ENCODE data around the gene LTV1.
"Not testable (repeated sequence)": the region's sequence is repeated elsewhere in the genome, so short reads cannot be mapped to it uniquely, and the experiment has no call there.

LTV1 gene, protein sequence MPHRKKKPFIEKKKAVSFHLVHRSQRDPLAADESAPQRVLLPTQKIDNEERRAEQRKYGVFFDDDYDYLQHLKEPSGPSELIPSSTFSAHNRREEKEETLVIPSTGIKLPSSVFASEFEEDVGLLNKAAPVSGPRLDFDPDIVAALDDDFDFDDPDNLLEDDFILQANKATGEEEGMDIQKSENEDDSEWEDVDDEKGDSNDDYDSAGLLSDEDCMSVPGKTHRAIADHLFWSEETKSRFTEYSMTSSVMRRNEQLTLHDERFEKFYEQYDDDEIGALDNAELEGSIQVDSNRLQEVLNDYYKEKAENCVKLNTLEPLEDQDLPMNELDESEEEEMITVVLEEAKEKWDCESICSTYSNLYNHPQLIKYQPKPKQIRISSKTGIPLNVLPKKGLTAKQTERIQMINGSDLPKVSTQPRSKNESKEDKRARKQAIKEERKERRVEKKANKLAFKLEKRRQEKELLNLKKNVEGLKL

DNA sequence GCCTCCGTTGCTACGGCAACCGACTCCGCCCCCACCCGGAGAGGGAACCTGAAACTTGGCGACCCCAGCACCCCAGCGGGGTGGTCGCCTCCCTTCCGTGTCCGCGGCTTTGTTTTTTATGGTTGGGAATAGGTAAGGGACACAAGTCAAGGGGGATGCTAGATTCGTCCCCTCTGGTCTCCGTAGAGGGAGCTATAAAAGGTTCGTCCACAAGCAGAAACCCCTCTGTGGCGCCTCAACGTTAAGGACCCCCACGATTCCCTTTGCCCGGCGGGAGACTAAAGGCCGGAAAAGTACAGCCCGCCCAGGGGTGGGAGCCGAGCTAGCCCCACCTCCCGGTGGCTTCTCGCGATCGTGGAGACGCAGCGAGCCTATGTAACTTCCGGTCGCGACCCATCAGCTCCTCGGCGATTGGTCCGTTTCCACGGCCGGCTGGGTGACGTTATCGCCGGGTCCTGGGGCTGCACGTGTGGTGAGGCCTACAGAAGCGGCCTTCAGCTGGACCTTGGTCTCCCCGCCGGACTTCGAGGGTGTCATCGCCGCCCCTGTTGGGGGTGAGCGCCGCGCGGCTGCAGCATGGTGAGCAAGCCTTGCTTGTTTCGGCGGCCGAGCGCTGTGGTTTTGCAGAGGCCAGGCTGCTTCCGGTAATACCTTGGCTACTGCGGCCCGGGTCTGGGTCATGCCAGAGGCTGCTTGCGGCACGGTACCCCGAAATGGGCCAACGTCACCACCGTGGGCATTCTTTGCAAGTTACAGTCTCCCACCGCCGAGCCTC, at the start of gene LTV1:
Gene LTV1 (plus strand): TSS at position 437 of the 775 bp plus-strand sequence. CDS start 140 bp downstream, at position 577.
- H3K27ac ChIP-seq, result peak within 1 kb of the TSS; percentile 93
- TF ChIP-seq, protein P1, sequence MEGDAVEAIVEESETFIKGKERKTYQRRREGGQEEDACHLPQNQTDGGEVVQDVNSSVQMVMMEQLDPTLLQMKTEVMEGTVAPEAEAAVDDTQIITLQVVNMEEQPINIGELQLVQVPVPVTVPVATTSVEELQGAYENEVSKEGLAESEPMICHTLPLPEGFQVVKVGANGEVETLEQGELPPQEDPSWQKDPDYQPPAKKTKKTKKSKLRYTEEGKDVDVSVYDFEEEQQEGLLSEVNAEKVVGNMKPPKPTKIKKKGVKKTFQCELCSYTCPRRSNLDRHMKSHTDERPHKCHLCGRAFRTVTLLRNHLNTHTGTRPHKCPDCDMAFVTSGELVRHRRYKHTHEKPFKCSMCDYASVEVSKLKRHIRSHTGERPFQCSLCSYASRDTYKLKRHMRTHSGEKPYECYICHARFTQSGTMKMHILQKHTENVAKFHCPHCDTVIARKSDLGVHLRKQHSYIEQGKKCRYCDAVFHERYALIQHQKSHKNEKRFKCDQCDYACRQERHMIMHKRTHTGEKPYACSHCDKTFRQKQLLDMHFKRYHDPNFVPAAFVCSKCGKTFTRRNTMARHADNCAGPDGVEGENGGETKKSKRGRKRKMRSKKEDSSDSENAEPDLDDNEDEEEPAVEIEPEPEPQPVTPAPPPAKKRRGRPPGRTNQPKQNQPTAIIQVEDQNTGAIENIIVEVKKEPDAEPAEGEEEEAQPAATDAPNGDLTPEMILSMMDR (IDR thresholded peaks at IDR 0.05; ENCODE audit: low read depth, low read length), result no peak

DNA sequence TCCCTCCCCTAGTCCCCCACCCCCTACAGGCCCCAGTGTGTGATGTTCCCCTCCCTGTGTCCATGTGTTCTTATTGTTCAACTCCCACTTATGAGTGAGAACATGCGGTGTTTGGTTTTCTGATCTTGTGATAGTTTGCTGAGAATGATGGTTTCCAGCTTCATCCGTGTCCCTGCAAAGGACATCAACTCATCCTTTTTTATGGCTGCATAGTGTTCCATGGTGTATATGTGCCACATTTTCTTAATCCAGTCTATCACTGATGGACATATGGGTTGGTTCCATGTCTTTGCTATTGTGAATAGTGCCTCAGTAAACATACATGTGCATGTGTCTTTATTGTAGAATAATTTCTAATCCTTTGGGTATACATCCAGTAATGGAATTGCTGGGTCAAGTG, 46.6 kb upstream of the LTV1 start:
- H3K9me3 ChIP-seq (ENCODE audit: severe bottlenecking); H3K27me3 ChIP-seq (ENCODE audit: insufficient read depth, low read depth, severe bottlenecking); H3K27ac ChIP-seq; H3K36me3 ChIP-seq; H3K4me3 ChIP-seq (ENCODE audit: low read depth, low read length); DNase-seq: not testable (repeated sequence)

More for the DNA sequence above, at the start of gene LTV1:
- Histone ChIP-seq H3K4me3 (ENCODE audit: low read depth, low read length) (peak within 1 kb of the TSS; percentile 60), H3K27me3 (ENCODE audit: insufficient read depth, low read depth, severe bottlenecking) (no peaks in the 10 kb centered on the region), H3K36me3 (peaks cover 40% of the 10 kb centered on the region), H3K9me3 (ENCODE audit: severe bottlenecking) (no peaks in the 10 kb centered on the region)
- DNase-seq, result peak; percentile 96

DNA sequence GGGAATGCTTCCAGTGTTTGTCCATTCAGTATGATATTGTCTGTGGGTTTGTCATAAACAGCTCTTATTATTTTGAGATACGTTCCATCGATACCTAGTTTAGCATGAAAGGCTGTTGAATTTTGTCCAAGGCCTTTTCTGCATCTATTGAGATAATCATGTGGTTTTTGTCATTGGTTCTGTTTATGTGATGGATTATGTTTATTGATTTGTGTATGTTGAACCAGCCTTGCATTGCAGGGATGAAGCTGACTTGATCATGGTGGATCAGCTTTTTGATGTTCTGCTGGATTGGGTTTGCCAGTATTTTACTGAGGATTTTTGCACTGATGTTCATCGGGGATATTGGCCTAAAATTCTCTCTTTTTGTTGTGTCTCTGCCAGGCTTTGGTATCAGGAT, 44.7 kb upstream of the LTV1 start:
- not testable (repeated sequence) for H3K27me3 ChIP-seq (ENCODE audit: insufficient read depth, low read depth, severe bottlenecking); H3K9me3 ChIP-seq (ENCODE audit: severe bottlenecking); DNase-seq; H3K36me3 ChIP-seq; H3K4me3 ChIP-seq (ENCODE audit: low read depth, low read length); H3K27ac ChIP-seq

DNA sequence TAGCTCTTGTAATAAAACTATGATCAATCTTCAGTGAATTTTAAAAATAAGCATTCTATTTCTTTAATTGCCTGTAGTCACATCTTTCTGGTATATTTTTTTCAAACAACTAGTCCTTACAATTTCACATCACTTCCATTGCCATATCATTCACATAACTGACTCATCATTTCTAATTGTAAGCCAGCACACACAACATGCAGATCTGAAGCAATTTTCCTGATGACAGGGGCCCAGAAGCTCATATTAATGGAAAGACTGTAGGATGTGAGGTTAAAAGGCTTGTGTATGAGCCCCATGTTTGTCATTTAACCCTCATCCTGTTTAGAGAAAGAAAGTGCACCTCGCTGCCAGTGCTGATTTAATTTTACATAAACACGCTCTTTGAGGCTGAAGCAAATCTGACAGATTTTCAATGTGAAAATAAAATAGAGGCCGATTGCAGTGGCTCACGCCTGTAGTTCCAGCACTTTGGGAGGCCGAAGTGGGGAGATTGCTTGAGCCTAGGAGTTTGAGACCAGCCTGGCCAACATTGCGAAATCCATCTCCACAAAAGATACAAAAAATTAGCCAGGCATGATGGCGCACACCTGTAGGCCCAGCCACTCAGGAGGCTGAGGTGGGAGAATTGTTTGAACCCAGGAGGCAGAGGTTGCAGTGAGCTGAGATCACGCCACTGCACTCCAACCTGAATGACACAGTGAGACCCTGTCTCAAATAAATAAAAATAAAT, 40.1 kb upstream of the LTV1 start:
- no peaks in the 10 kb centered on the region for H3K36me3 ChIP-seq
- no peak overlapping the region for H3K27ac ChIP-seq
- H3K27me3 ChIP-seq (ENCODE audit: insufficient read depth, low read depth, severe bottlenecking), result no peaks in the 10 kb centered on the region
- TF ChIP-seq, protein P1 (IDR thresholded peaks at IDR 0.05; ENCODE audit: low read depth, low read length), result no peak
- no peak for DNase-seq
- H3K4me3 ChIP-seq (ENCODE audit: low read depth, low read length), result no peak overlapping the region
- no peaks in the 10 kb centered on the region for H3K9me3 ChIP-seq (ENCODE audit: severe bottlenecking)

DNA sequence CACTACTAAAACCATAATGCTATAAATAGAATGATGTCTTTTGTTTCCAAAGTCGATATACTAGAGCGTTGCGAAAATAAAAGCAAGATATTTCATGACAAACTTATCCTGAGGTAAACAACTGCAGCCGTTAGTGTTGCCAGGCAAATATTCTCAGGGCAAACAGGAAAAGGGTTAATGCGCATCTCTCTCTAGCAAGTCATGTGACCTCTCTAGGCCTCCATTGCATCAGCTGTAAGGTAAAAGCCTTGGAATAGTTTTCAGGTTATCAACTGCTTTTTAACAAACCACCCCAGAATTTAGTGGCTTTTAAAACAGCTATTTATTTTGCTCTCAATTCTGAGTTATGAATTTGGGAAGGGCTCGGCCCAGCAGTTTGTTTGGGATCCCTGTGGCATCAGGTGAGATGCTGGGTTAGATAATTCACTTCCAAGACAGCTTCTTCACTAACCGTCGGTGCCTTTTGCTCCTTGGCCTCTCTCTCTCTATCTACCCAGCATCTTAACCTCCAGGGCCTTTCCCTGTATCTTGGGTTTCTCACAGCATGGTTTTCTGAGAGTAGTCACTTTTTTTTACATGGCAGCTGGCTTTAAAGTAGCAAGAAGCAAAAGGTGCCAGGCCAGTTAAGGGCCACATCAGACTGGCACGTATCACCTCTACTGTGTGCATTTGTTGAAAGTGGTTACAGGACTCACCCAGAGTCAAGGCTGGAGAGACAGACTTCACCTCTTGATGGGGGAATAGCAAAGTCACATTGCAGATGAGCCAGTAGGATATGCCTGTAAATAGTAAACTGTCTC, 39.2 kb upstream of the LTV1 start:
- Histone ChIP-seq H3K9me3 (ENCODE audit: severe bottlenecking) (no peaks in the 10 kb centered on the region), H3K36me3 (no peaks in the 10 kb centered on the region), H3K27ac (no peak overlapping the region), H3K4me3 (ENCODE audit: low read depth, low read length) (no peak overlapping the region), H3K27me3 (ENCODE audit: insufficient read depth, low read depth, severe bottlenecking) (no peaks in the 10 kb centered on the region)
- no peak for DNase-seq
- TF ChIP-seq, protein P1 (IDR thresholded peaks at IDR 0.05; ENCODE audit: low read depth, low read length), result no peak

DNA sequence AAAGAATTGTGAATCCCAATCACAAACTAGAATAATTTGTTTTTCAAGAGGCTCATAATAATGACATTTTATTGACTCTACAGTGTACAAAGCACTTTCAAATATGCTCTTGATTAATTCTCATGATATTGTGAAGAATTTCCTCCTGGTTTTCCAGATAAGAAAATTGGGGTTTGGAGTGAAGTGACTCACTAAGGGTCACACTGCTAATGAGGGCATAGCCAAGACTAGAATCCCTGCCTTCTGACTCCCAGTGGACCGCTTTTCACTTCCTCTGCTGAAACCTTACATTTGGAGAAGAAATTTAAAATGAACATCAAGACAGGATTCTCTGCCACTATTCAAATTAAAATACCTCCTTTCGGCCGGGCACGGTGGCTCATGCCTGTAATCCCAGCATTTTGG, 38.3 kb upstream of the LTV1 start:
- DNase-seq, result no peak

More for the DNA sequence above, 38.3 kb upstream of the LTV1 start:
- H3K9me3 ChIP-seq (ENCODE audit: severe bottlenecking), result no peaks in the 10 kb centered on the region
- TF ChIP-seq, protein P1 (IDR thresholded peaks at IDR 0.05; ENCODE audit: low read depth, low read length), result no peak
- H3K36me3 ChIP-seq, result no peaks in the 10 kb centered on the region
- H3K27me3 ChIP-seq (ENCODE audit: insufficient read depth, low read depth, severe bottlenecking), result no peaks in the 10 kb centered on the region
- no peak overlapping the region for H3K4me3 ChIP-seq (ENCODE audit: low read depth, low read length)
- H3K27ac ChIP-seq, result no peak overlapping the region

All from WERI-Rb-1 (cell line).